ACC112 (cell line): ENCODE results near the gene OCRL.

Source experiments
- H2AFZ ChIP-seq: fragments of 200-600 bp; sonication (generic); one replicate; pipeline ENCODE4 v1.6.0; 2017; ENCODE audit warnings: antibody characterized with exemption, low read length; ENCODE audit not compliant: unreplicated experiment
- H3K27ac ChIP-seq: fragments of 200-600 bp; sonication (generic); 2 replicates; pipeline ENCODE4 v1.5.1; 2014; ENCODE audit warnings: low read depth, mild to moderate bottlenecking, antibody characterized with exemption, low read length, moderate library complexity
- H3K27me3 ChIP-seq: fragments of 200-600 bp; sonication (generic); 2 replicates; pipeline ENCODE4 v1.6.1; 2014; ENCODE audit warnings: mild to moderate bottlenecking, antibody characterized with exemption, low read length, moderate library complexity, mixed read lengths; ENCODE audit not compliant: insufficient read depth
- H3K36me3 ChIP-seq: fragments of 200-600 bp; sonication (generic); 2 replicates; pipeline ENCODE4 v1.6.1; 2016; ENCODE audit warnings: mild to moderate bottlenecking, antibody characterized with exemption, low read length, moderate library complexity, mixed read lengths; ENCODE audit not compliant: insufficient read depth
- H3K4me1 ChIP-seq: fragments of 200-600 bp; sonication (generic); one replicate; pipeline ENCODE4 v1.6.1; 2016; ENCODE audit warnings: low read length, mixed read lengths; ENCODE audit not compliant: insufficient read depth, unreplicated experiment, control insufficient read depth
- H3K4me3 ChIP-seq: fragments of 200-600 bp; sonication (generic); 2 replicates; pipeline ENCODE4 v1.5.1; 2014; ENCODE audit warnings: mild to moderate bottlenecking, low read depth, low read length
- H3K79me2 ChIP-seq: fragments of 200-600 bp; sonication (generic); one replicate; pipeline ENCODE4 v1.6.0; 2016; ENCODE audit warnings: low read length; ENCODE audit not compliant: control insufficient read depth, unreplicated experiment, insufficient read depth

OCRL gene

GRCh38 chrX:129540068-129540653, at the start of gene OCRL:
TSS of gene OCRL (plus strand) at chrX:129540259. CDS start at chrX:129540440, 181 bp downstream.
- H3K27me3 ChIP-seq = no peaks in the 10 kb centered on the region

DNA sequence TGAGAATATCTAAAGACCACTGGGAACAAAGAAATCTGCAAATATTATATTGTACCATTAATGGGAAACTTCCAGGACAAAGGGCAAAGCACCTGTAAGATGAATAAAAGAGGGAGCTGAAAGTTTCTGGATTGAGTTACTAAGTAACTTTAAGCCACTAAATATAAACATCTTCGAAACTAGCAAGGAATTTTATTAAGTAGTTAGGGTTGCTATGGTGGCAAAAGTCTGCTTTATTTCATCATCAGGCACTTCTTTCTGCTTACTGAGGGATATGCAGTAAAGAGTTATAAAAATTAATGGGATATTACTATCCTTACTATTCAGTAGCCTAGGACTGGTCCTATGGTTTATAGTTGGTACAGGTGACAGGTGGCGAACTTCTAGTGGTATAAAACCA, 49.7 kb upstream of the OCRL start:
- Histone ChIP-seq H2AFZ (no peak overlapping the region), H3K4me3 (no peak overlapping the region), H3K27ac (no peak overlapping the region), H3K4me1 (peaks cover 11% of the 10 kb centered on the region), H3K27me3 (no peaks in the 10 kb centered on the region), H3K36me3 (peaks cover 18% of the 10 kb centered on the region), H3K79me2 (no peaks in the 10 kb centered on the region)

More at GRCh38 chrX:129540068-129540653, at the start of gene OCRL:
- peak within 1 kb of the TSS; percentile 75 for H2AFZ ChIP-seq
- H3K27ac ChIP-seq = no peak within 1 kb of the TSS
- H3K36me3 ChIP-seq = no peaks in the 10 kb centered on the region
- H3K79me2 ChIP-seq = peaks cover 5% of the 10 kb centered on the region
- H3K4me3 ChIP-seq = peak within 1 kb of the TSS; percentile 90
- no peaks in the 10 kb centered on the region for H3K4me1 ChIP-seq

- Histone ChIP-seq H3K36me3 (peaks cover 8% of the 10 kb centered on the region), H3K27me3 (no peaks in the 10 kb centered on the region)
Measured at GRCh38 chrX:129493643-129494042, 46.4 kb upstream of the OCRL start.

DNA sequence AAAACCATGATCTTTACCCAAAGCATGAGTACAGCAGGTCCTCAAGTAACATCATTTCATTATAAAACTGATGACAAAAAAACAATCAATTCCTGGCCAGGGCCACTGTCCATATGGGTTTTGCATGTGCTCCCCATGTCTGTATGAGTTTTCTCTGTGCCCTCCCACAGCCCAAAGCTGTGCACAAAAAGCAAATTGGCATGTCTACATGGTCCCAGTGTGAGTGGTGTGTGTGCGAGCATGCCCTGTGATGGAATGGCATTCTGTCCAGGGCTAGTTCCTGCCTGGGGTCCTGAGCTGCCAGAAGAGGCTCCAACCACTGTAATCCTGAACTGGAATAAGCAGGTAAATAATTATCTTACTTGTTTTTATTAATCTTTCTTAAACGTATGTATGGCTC, 45.2 kb upstream of the OCRL start:
- no peaks in the 10 kb centered on the region for H3K79me2 ChIP-seq
- no peaks in the 10 kb centered on the region for H3K27me3 ChIP-seq
- H3K4me3 ChIP-seq = no peak overlapping the region
- H3K36me3 ChIP-seq = peaks cover 4% of the 10 kb centered on the region
- H3K27ac ChIP-seq = no peak overlapping the region
- H2AFZ ChIP-seq = no peak overlapping the region
- peaks cover 36% of the 10 kb centered on the region for H3K4me1 ChIP-seq

More at GRCh38 chrX:129493643-129494042, 46.4 kb upstream of the OCRL start:
- Histone ChIP-seq H3K4me1 (peaks cover 36% of the 10 kb centered on the region), H2AFZ (no peak overlapping the region), H3K4me3 (peak overlapping the region; percentile 29; the same call in 1 of the 2 replicates), H3K27ac (peak overlapping the region; percentile 60), H3K79me2 (no peaks in the 10 kb centered on the region)

DNA sequence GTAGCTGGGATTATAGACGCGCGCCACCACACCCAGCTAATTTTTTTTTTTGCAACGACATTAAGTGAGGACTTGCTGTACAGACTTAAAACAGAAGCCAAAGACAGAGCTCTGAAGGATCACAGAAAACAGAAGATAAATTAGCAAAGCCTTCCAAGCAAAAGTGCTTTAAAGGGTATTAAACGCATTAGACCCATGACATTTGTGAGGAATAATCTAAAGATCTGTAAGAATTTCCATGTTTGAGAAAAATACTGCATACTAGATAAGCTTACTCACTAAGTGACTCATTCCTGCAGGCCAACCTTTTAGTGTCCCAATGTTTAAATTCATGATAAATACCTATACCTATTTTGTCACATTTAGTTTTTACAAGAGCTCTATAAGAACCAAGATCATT, 44.2 kb upstream of the OCRL start:
- Histone ChIP-seq H3K27ac (peak overlapping the region; percentile 90), H3K4me1 (peaks cover 36% of the 10 kb centered on the region), H3K4me3 (peak overlapping the region; percentile 62), H3K36me3 (peaks cover 4% of the 10 kb centered on the region), H3K27me3 (no peaks in the 10 kb centered on the region), H3K79me2 (no peaks in the 10 kb centered on the region), H2AFZ (no peak overlapping the region)

GRCh38 chrX:129496625-129497024, 43.4 kb upstream of the OCRL start:
- Histone ChIP-seq H3K4me3 (peak overlapping the region; percentile 62), H2AFZ (no peak overlapping the region), H3K36me3 (peaks cover 4% of the 10 kb centered on the region), H3K27me3 (no peaks in the 10 kb centered on the region), H3K27ac (peak overlapping the region; percentile 90), H3K79me2 (no peaks in the 10 kb centered on the region), H3K4me1 (peaks cover 36% of the 10 kb centered on the region)

DNA sequence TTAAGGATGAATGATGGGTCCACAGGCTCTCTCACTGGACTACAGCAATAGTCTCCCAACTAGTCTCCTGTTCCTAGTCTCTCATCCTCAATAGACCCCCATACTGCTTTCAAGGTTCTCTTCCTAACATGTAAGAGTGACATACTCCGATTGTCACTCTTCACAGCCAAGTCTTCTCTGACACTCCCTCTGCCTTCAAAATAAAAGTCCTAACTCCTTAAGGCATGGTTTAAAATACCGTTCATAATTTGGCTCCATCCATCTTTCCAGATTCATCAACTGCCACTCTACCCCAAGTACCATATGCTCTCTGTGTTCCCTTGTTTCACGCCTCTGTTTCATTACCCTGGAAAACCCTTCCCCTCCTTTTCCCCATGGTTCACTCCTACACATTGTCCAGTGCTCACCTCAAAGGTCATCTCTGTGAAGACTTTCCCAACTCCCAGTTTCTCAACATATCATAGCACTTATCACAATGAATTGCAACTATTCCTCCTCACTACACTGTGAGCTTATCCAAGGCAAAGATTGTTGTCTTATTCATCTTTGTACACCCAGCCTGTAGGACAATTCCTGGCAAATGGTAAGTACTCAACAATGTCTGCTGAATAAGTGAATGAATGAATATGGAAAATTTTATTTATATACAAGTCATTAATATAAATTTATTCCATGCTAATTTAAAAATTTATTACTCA, 42.8 kb upstream of the OCRL start:
- H3K4me1 ChIP-seq = peaks cover 36% of the 10 kb centered on the region
- no peaks in the 10 kb centered on the region for H3K27me3 ChIP-seq
- peak overlapping the region; percentile 90 for H3K27ac ChIP-seq
- peaks cover 4% of the 10 kb centered on the region for H3K36me3 ChIP-seq
- no peak overlapping the region for H3K4me3 ChIP-seq
- no peak overlapping the region for H2AFZ ChIP-seq
- H3K79me2 ChIP-seq = no peaks in the 10 kb centered on the region

DNA sequence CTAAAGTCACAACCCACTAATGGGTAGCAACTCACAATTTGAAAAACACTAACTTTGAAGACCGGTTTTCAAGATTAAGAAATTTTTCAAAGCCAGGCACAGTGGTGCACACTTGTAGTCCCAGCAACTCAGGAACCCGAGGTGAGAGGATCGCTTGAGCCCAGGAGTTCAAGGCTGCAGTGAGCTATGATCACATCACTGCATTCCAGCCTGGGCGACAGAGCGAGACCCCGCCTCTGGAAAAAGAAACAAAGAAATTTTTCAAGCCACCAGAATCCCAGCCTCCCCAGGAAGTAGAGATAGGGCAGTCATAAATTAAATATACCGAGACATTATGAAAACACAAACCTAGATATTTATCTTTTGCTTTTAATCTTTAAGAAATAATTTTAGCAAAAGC, 29.7 kb upstream of the OCRL start:
- Histone ChIP-seq H3K27ac (no peak overlapping the region), H3K79me2 (no peaks in the 10 kb centered on the region), H3K36me3 (peaks cover 5% of the 10 kb centered on the region; the same call in 1 of the 2 replicates), H3K4me1 (no peaks in the 10 kb centered on the region), H3K27me3 (no peaks in the 10 kb centered on the region), H2AFZ (no peak overlapping the region), H3K4me3 (no peak overlapping the region)

DNA sequence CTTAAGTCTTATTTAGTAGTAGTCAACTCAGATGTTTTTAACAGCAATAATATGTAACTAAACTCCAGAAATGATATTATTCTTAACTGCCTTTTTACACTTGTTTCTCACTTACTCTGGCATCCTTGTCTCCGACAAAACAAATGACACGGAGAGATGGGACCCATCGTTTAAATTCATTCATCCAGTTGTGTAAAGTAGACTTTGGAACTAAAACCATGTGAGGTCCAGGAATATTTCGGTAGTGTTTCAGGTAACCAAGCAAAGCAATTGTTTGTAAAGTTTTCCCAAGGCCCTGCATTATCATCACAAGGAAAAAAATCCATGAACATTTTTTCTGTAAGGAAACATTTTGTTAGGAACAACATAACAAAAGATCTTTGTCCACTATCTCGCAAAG, 28.4 kb upstream of the OCRL start:
- H3K4me3 ChIP-seq = no peak overlapping the region
- H3K4me1 ChIP-seq = no peaks in the 10 kb centered on the region
- no peaks in the 10 kb centered on the region for H3K27me3 ChIP-seq
- peaks cover 6% of the 10 kb centered on the region for H3K79me2 ChIP-seq
- no peak overlapping the region for H3K27ac ChIP-seq
- H2AFZ ChIP-seq = no peak overlapping the region
- peaks cover 10% of the 10 kb centered on the region for H3K36me3 ChIP-seq

DNA sequence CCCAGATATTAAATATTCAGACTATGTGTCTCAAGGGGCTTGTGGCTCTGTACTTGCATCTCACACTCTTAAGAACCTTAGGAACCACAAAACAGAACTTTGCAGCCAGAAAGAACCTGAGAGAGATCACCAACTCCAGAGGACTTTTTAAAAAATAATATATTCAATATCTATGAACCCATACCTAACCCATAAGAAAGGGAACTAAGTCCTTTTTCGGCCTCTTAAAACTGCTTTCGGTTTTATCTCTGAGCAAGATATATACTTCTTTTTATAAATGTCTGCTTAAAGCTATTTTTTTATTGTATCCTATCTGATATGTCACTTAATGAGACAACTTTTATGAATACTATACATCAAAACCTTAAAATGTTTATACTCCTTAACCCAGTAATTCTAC, 27.6 kb upstream of the OCRL start:
- Histone ChIP-seq H3K4me1 (no peaks in the 10 kb centered on the region), H3K27ac (no peak overlapping the region), H3K4me3 (no peak overlapping the region), H3K27me3 (no peaks in the 10 kb centered on the region), H2AFZ (no peak overlapping the region), H3K79me2 (peaks cover 11% of the 10 kb centered on the region), H3K36me3 (peaks cover 10% of the 10 kb centered on the region)

GRCh38 chrX:129516402-129516801, 23.7 kb upstream of the OCRL start:
- H3K36me3 ChIP-seq = peaks cover 10% of the 10 kb centered on the region
- H3K4me1 ChIP-seq = no peaks in the 10 kb centered on the region
- no peak overlapping the region for H2AFZ ChIP-seq
- H3K4me3 ChIP-seq = no peak overlapping the region
- H3K27me3 ChIP-seq = no peaks in the 10 kb centered on the region
- H3K27ac ChIP-seq = no peak overlapping the region
- H3K79me2 ChIP-seq = peaks cover 40% of the 10 kb centered on the region
